Cardiac muscle cell (in vitro differentiated cells and primary cell): ENCODE measurements around the gene LIF. TPM values are rescaled to one million over a fixed set of nuclear protein-coding genes. Genes with fewer than 3 reads are reported as not detected.

Experiments used
- DNase-seq, 2 donors: peaks; one replicate each; pipeline versions ENCODE4 v3.0.0 to v3.0.0-alpha.2; 2010 to 2017; ENCODE audit warnings: low read depth in 1 of 2, low spot score in 1 of 2
- H3K27ac ChIP-seq: fragments of 200-600 bp; sonication (generic); 2 replicates; pipeline ENCODE4 v1.5.1; 2016
- H3K27me3 ChIP-seq: fragments of 200-600 bp; sonication (generic); 2 replicates; pipeline ENCODE4 v1.6.0; 2016; ENCODE audit warnings: control low read depth
- H3K36me3 ChIP-seq: fragments of 200-600 bp; sonication (generic); 2 replicates; pipeline ENCODE4 v1.5.1; 2016; ENCODE audit warnings: control low read depth
- H3K4me1 ChIP-seq: fragments of 200-600 bp; sonication (generic); 2 replicates; pipeline ENCODE4 v1.8.1; 2017; ENCODE audit warnings: low read depth, mild to moderate bottlenecking, mixed run types
- H3K4me3 ChIP-seq: fragments of 200-600 bp; sonication (generic); 2 replicates; pipeline ENCODE4 v1.5.1; 2016; ENCODE audit warnings: mild to moderate bottlenecking
- H3K9me3 ChIP-seq: fragments of 200-600 bp; sonication (generic); 2 replicates; pipeline ENCODE4 v1.5.1; 2017; ENCODE audit warnings: low read depth, mild to moderate bottlenecking, control low read depth
- polyA plus RNA-seq: library from polyadenylated mRNA; unstranded; fragments of >200 nt; fragmentation: Nextera tagmentation; extraction: Ambion mirVana; gene quantifications from 2 replicates; pipeline ENCODE4 v1.2.1, GENCODE V29; 2016
- total RNA-seq: library from RNA; depleted of rRNA; stranded (reverse); fragments of >200 nt; gene quantifications from 2 replicates; pipeline ENCODE4 v1.2.3, GENCODE V29; 2016
- TF ChIP-seq, protein P1 (sequence below): IDR thresholded peaks from 2 replicates; pipeline ENCODE4 v1.5.1; 2012; ENCODE audit warnings: low read depth, mild to moderate bottlenecking, low read length

LIF gene
- total and polyA plus RNA-seq, 2 experiments from 2014 or later = 1.0 to 1.7 TPM

DNA sequence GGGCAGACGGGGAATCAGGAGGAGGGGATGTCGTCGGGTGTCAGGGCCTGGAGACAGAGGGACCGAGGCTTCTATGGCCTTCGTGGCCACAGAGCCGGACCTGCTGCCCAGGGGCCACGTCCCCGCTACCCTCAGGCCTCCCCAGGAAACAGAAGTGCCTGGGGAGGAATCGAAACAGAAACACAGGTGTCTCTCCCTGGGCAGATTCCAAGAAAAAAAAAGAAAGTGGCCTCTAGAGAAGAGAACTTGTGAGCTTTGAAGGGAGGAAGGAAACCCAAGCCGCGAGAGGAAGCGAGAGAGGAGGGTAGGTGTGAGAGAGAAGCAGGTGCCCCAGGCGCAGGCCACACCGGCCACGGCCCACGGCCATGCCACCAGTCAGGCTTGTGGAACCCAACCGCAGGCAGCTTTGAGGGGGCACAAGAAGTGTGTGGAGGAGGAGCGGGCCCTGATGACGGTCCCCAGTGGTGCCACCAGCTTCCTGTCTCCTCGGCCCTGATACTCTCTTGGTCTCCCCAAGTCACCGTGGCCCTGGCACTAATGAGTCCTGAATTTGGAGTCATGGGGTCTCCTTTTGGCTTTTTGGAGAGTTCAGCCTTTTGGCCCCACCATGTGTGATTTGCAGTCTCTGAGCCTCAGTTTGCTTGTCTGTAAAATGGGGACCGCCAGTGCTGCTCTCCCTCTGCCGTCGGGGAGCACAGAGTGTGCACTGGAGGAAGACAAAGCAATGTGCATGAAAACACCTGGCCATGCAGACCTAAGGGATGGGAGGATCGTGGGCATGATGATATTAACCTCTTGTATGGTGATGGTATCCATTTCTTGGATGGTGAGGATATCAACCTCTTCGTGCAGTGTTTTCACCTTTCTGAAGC lies 25.2 kb downstream of the LIF start:
- Histone ChIP-seq H3K4me1 (no peaks in the 10 kb centered on the region), H3K27me3 (no peaks in the 10 kb centered on the region), H3K36me3 (no peaks in the 10 kb centered on the region), H3K27ac (no peak overlapping the region), H3K4me3 (no peak overlapping the region), H3K9me3 (no peaks in the 10 kb centered on the region)
- TF ChIP-seq, protein P1, sequence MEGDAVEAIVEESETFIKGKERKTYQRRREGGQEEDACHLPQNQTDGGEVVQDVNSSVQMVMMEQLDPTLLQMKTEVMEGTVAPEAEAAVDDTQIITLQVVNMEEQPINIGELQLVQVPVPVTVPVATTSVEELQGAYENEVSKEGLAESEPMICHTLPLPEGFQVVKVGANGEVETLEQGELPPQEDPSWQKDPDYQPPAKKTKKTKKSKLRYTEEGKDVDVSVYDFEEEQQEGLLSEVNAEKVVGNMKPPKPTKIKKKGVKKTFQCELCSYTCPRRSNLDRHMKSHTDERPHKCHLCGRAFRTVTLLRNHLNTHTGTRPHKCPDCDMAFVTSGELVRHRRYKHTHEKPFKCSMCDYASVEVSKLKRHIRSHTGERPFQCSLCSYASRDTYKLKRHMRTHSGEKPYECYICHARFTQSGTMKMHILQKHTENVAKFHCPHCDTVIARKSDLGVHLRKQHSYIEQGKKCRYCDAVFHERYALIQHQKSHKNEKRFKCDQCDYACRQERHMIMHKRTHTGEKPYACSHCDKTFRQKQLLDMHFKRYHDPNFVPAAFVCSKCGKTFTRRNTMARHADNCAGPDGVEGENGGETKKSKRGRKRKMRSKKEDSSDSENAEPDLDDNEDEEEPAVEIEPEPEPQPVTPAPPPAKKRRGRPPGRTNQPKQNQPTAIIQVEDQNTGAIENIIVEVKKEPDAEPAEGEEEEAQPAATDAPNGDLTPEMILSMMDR = no peak
- DNase-seq = no peak

DNA sequence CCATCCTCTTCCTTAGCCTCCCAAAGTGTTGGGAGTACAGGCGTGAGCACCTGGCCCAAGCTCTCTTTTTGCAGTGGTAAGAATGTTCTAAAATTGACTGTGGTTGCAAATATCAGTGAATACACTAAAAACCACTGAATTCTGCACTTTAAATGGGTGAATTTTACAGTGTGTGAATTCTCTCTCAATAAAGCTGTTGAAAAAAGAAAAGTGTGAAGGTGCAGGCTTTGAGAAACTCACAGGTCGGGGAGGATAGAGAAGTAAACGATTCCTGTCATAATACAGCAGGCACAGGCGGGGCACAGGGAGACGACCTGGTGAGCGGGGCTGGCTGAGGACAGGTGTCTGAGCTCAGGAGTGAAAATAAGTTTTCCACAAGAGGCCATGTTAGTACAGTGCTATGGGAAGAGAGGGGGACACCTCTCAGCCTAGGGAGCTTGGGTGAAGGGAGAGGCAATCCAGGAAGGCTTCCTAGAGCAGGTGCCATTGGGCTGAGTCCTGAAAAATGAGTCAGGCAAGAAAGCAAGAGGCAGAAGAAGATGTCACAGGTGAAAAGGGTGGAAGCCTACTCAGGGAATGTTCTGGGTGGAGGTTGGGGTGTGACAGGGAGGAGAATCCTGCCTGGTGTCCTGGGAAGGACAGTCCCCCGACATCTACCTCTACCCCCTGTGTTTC lies 26.1 kb downstream of the LIF start:
- DNase-seq = no peak
- Histone ChIP-seq H3K27me3 (no peaks in the 10 kb centered on the region), H3K27ac (no peak overlapping the region), H3K4me1 (no peaks in the 10 kb centered on the region), H3K4me3 (no peak overlapping the region), H3K36me3 (no peaks in the 10 kb centered on the region), H3K9me3 (no peaks in the 10 kb centered on the region)
- TF ChIP-seq, protein P1 = no peak

DNA sequence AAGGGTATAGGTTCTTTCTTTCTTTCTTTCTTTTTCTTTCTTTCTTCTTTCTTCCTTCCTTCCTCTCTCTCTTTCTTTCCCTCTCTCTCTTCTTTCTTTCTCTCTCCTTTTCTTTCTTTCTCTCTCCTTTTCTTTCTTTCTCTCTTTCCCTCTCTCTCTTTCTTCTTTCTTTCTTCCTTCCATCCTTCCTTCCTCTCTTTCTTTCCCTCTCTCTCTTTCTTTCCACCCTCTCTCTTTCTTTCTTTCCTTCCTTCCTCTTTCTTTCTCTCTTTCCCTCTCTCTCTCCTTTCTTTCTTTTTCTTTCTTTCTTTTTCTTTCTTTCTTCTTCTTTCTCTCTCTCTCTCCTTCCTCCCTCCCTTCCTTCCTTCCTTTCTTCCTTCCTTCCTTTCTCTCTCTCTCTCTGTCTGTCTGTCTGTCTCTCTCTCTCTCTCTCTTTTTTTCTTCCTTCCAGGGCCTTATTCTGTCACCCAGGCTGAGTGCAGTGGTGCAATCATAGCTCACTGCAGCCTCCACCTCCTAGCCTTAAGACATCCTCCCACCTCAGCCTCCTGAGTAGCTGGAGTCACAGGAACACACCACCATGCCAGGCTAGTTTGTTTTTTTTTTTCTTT lies 26.8 kb downstream of the LIF start:
- TF ChIP-seq, protein P1 = no peak

DNA sequence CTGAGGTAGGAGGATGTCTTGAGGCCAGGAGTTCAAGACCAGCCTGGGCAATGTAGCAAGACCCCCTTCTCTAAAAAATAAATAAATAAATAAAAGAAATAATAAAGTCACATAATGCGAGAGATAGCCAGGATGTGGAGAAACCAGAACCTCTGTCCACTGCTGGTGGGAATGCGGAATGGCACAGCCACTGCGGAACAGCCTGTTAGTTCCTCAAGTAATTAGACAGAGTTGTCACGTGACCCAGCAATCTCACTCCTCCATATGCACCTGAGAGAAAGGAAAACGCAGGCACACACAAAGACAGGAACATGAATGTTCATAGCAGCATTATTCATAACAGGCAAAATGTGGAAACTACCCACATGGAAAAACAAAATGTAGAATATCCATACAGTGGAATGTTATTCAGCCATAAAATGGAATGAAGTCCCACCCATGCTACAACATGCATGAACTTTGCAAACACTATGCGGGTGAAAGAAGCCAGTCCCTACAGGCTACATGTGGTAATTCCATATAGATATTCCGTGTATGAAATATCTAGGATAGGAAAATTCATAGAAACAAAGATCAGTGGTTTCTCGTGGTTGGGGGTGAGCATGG lies 27.4 kb downstream of the LIF start:
- no peak overlapping the region for H3K27ac ChIP-seq
- no peaks in the 10 kb centered on the region for H3K27me3 ChIP-seq
- no peaks in the 10 kb centered on the region for H3K4me1 ChIP-seq
- H3K9me3 ChIP-seq = no peaks in the 10 kb centered on the region
- H3K4me3 ChIP-seq = no peak overlapping the region
- H3K36me3 ChIP-seq = no peaks in the 10 kb centered on the region
- DNase-seq = peak in 1 of 2 donors; percentile 29
- TF ChIP-seq, protein P1 = no peak

More for the DNA sequence above, 26.8 kb downstream of the LIF start:
- DNase-seq = no peak
- no peaks in the 10 kb centered on the region for H3K36me3 ChIP-seq
- no peaks in the 10 kb centered on the region for H3K27me3 ChIP-seq
- no peak overlapping the region for H3K4me3 ChIP-seq
- no peaks in the 10 kb centered on the region for H3K9me3 ChIP-seq
- no peaks in the 10 kb centered on the region for H3K4me1 ChIP-seq
- no peak overlapping the region for H3K27ac ChIP-seq
